ENCODE results near the gene GRIN3B. TPM values are rescaled to one million over a fixed set of nuclear protein-coding genes. Genes with fewer than 3 reads are reported as not detected.

The GRIN3B gene
- total RNA-seq, 4 donors from 2014 or later, result not detected

DNA sequence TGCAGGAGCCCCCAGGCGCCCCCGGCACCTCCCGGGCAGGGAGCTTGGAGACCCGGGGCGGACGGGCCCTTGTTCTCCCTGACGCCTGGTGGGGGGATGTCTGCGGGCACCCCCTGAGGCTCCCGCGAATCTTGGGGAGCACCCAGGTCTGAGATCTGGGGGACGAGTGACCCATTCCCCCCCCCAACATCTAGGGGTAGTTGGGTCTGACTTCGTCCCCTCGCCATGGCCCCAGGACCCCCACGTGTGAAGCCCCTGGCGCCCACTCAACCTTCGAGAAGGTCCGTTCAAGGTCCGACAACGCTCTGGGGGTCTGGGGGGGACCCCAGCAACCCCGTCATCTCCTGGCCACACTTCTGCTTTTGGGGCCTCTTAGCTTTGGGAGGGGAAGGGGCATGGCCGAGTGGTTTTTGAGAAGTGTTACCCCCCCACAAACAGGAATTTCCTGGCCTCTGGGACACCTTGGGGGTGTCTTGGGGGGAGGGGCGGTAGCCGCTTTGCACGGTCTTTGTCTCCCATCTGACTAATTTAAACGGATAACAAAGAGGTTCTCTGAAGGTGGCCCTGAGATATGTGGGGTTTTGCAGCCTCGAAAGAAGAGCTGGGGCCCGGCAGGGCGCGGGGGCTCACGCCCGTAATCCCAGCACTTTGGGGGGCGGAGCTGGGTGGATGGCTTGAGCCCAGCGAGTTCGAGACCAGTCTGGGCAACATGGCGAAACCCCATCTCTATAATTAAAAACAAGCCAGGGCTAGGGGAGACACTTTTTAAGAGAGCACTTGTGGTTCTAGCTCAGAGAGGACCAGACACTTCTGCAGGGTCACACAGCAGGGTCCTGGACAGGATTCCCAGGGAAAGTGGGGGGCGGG is 26.8 kb downstream of the GRIN3B start:
- ATAC-seq (peak in 1 of 2 donors; percentile 3), DNase-seq (no peak)
- Histone ChIP-seq H3K4me3 (peak overlapping the region; percentile 46 to 62 (median 58)), H3K36me3 (no peaks in the 10 kb centered on the region), H3K27me3 (peaks cover 21 to 36% (median 32%) of the 10 kb centered on the region in 3 donors), H3K27ac (peak overlapping the region; percentile 42 to 80 (median 74)), H3K9me3 (no peaks in the 10 kb centered on the region), H3K4me1 (peaks cover 0 to 8% of the 10 kb centered on the region in 2 donors)
- intact Hi-C loops (cut with DNase I; ENCODE audit: low total_unique reads), result no loop called here
- TF ChIP-seq, protein P1, sequence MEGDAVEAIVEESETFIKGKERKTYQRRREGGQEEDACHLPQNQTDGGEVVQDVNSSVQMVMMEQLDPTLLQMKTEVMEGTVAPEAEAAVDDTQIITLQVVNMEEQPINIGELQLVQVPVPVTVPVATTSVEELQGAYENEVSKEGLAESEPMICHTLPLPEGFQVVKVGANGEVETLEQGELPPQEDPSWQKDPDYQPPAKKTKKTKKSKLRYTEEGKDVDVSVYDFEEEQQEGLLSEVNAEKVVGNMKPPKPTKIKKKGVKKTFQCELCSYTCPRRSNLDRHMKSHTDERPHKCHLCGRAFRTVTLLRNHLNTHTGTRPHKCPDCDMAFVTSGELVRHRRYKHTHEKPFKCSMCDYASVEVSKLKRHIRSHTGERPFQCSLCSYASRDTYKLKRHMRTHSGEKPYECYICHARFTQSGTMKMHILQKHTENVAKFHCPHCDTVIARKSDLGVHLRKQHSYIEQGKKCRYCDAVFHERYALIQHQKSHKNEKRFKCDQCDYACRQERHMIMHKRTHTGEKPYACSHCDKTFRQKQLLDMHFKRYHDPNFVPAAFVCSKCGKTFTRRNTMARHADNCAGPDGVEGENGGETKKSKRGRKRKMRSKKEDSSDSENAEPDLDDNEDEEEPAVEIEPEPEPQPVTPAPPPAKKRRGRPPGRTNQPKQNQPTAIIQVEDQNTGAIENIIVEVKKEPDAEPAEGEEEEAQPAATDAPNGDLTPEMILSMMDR (IDR thresholded peaks at IDR 0.05 in 4 of 5, conservative IDR thresholded peaks at IDR 0.05 in 1 of 5), result no peak
- TF ChIP-seq POLR2A (IDR thresholded peaks at IDR 0.05), result peak in 1 of 2 donors; percentile 0
- in situ Hi-C loops (cut with MboI; ENCODE audit: low sequenced_read_pairs in 4 of 4), result no loop called here

DNA sequence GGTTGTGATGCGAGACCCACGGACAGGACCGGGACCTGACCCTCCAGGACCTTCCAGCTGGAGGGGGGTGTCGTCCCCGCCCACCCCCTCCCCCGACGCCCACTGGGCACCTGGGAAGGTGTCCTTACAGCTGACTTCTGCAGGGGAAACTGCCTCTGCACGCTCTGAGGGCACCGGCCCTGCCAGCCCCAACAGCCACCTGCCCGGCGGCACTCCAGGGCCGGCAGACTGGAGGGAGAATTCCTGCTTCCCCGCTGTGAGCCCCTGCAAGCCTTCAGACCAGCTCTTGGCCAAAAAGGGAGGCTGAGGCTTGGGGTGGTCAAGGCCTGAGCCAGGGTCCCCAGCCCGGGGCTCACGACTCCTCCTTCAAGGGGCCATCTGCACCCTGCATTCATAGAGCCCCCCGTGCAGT is 27.4 kb downstream of the GRIN3B start:
- Histone ChIP-seq H3K9me3 (no peaks in the 10 kb centered on the region), H3K4me3 (peak overlapping the region; percentile 46 to 62 (median 58)), H3K4me1 (peaks cover 0 to 8% of the 10 kb centered on the region in 2 donors), H3K27ac (peak overlapping the region; percentile 41 to 80 (median 64)), H3K36me3 (no peaks in the 10 kb centered on the region), H3K27me3 (peaks cover 21 to 36% (median 32%) of the 10 kb centered on the region in 3 donors)
- ATAC-seq (no peak), DNase-seq (no peak)
- no peak for TF ChIP-seq POLR2A (IDR thresholded peaks at IDR 0.05)
- TF ChIP-seq, protein P1 (IDR thresholded peaks at IDR 0.05 in 4 of 5, conservative IDR thresholded peaks at IDR 0.05 in 1 of 5), result no peak
- in situ Hi-C loops (cut with MboI; ENCODE audit: low sequenced_read_pairs in 4 of 4) (no loop called here), intact Hi-C loops (cut with DNase I; ENCODE audit: low total_unique reads) (no loop called here)

DNA sequence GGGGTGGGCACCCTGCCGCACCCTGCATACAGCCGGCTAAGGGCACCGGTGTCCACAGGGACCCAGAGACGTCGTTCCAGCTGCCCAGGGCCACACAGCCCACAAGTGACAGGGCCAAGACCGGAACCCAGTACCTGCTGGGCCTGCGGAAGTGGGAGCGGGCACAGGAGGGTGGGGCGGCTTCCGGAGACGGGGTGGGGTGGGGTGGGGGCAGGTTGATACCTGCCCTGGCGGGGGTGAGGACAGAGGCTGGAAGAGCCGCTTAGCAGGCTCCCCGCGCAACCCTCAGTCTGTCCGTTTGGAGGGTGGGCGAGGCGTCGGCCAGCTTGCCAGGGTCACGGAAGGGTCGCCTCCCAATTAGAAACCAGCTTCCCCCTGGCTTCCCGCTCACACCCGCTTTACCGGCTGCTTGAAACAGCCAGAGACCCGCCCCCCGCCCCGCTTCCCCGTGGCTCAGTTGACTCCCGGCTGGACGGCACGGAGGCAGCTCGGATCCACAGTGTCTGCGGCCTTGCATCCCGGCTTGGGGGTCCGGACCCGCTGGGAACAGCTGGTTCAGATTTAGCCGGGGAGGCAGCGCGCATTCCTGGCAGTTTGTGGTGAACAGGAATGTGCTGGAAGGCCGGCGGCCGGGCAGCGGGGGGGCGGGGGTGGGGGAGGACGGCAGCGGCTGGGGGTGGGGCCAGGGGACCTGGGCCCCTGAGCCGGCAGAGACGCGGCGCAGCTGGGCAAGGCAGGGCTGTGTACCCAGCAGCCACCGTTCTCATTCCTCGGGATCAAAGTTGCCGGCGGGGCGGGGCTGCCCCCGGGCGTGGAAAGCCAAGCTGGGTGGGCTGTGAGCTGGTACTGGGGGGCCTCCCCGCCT is 28.1 kb downstream of the GRIN3B start:
- Histone ChIP-seq H3K27ac (peak overlapping the region; percentile 41 to 80 (median 64)), H3K27me3 (peaks cover 21 to 36% (median 32%) of the 10 kb centered on the region in 3 donors), H3K9me3 (no peaks in the 10 kb centered on the region), H3K36me3 (no peaks in the 10 kb centered on the region), H3K4me1 (peaks cover 0 to 8% of the 10 kb centered on the region in 2 donors), H3K4me3 (peak overlapping the region; percentile 46 to 62 (median 58))
- ATAC-seq (no peak), DNase-seq (no peak)
- intact Hi-C loops (cut with DNase I; ENCODE audit: low total_unique reads) (no loop called here), in situ Hi-C loops (cut with MboI; ENCODE audit: low sequenced_read_pairs in 4 of 4) (no loop called here)
- TF ChIP-seq, protein P1 (IDR thresholded peaks at IDR 0.05 in 4 of 5, conservative IDR thresholded peaks at IDR 0.05 in 1 of 5), result no peak
- TF ChIP-seq POLR2A (IDR thresholded peaks at IDR 0.05), result no peak

DNA sequence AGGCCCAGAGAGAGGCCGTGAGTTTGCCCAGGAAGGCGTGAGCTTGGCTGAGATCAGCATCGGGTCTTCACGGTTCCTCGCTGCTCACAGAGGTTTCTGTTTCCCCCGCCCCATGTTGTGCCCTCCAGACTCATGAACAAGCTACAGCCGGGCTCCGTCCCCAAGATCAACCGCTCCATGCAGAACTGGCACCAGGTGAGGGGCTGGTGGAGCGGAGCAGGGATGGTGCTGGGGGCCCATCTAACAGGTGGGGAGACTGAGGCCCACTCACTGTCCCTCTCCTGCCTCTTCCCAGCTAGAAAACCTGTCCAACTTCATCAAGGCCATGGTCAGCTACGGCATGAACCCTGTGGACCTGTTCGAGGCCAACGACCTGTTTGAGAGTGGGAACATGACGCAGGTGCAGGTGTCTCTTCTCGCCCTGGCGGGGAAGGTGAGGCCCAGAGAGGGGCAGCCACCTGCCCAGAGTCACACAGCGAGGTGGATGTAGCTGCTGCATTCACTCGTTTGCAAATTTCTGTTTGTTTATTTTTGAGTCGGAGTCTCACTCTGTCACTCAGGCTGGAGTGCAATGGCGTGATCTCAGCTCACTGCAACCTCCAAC is 32.1 kb downstream of the GRIN3B start:
- Histone ChIP-seq H3K27me3 (peaks cover 6 to 14% (median 11%) of the 10 kb centered on the region in 3 donors), H3K4me3 (no peak overlapping the region), H3K4me1 (peaks cover 0 to 8% of the 10 kb centered on the region in 2 donors), H3K27ac (no peak overlapping the region), H3K36me3 (no peaks in the 10 kb centered on the region), H3K9me3 (no peaks in the 10 kb centered on the region)
- ATAC-seq (no peak), DNase-seq (no peak)
- intact Hi-C loops (cut with DNase I; ENCODE audit: low total_unique reads), result no loop called here
- in situ Hi-C loops (cut with MboI; ENCODE audit: low sequenced_read_pairs in 4 of 4), result no loop called here
- TF ChIP-seq POLR2A (IDR thresholded peaks at IDR 0.05), result no peak
- TF ChIP-seq, protein P1 (IDR thresholded peaks at IDR 0.05 in 4 of 5, conservative IDR thresholded peaks at IDR 0.05 in 1 of 5), result no peak
